Heart right ventricle (tissue), 16 donors: ENCODE measurements around the gene MYO1G. TPM values are rescaled to one million over a fixed set of nuclear protein-coding genes. Genes with fewer than 3 reads are reported as not detected.

Experiments used
- ATAC-seq, 8 donors: fragments of 200-7000 bp; cut with Tn5 transposase; one replicate each; pipeline ENCODE4 v1.9.1; 2020; ENCODE audit warnings: mild to moderate bottlenecking in 8 of 8, moderate library complexity in 8 of 8, moderate number of reproducible peaks in 1 of 8
- DNase-seq, 2 donors: peaks; one replicate each; pipeline ENCODE4 v3.0.0-alpha.2; 2020
- H3K27ac ChIP-seq, 10 donors: fragments of 200-600 bp; sonication (generic) in 2 of 10; one replicate each; pipeline versions ENCODE4 v1.5.0 to v1.8.0; 2020 to 2022; ENCODE audit warnings: mild to moderate bottlenecking in 3 of 10
- H3K27me3 ChIP-seq, 7 donors: fragments of 200-600 bp; one replicate each; pipeline ENCODE4 v1.8.0; 2021 to 2022; ENCODE audit warnings: mild to moderate bottlenecking in 2 of 7
- H3K36me3 ChIP-seq, 9 donors: fragments of 200-600 bp; sonication (generic) in 1 of 9; one replicate each; pipeline versions ENCODE4 v1.5.0 to v1.8.0; 2020 to 2022; ENCODE audit warnings: mild to moderate bottlenecking in 2 of 9
- H3K4me1 ChIP-seq, 9 donors: fragments of 200-600 bp; sonication (generic) in 1 of 9; one replicate each; pipeline versions ENCODE4 v1.5.0 to v1.8.0; 2020 to 2022; ENCODE audit warnings: mild to moderate bottlenecking in 4 of 9
- H3K4me3 ChIP-seq, 10 donors: fragments of 200-600 bp; sonication (generic) in 2 of 10; one replicate each; pipeline versions ENCODE4 v1.5.0 to v1.8.0; 2020 to 2022; ENCODE audit warnings: mild to moderate bottlenecking in 7 of 10, moderate library complexity in 2 of 10
- H3K9me3 ChIP-seq, 11 donors: fragments of 200-600 bp in 10 of 11; sonication (generic) in 2 of 11; one replicate each; pipeline versions ENCODE4 v1.5.0 to v1.8.0; 2013 to 2022; ENCODE audit warnings: mild to moderate bottlenecking in 2 of 11, control low read depth in 1 of 11, moderate library complexity in 1 of 11
- WGBS, 2 donors: extraction: QIAGEN DNeasy Blood & Tissue Kit; methylation state at CpG; one replicate each; pipeline ENCODE4 v1.1.7; 2013; ENCODE audit warnings: inconsistent platforms in 1 of 2; 5-methylcytosine and 5-hydroxymethylcytosine counted together
- intact Hi-C, 10 donors: fragments of 100-400 bp; cut with DNase I; formaldehyde crosslinking; loops; one replicate each; pipeline versions ENCODE4 v1.11.1 to v1.14.2; 2022
- polyA plus RNA-seq, 2 donors: library from polyadenylated mRNA; stranded (reverse); fragments of 200-250 nt; gene quantifications; one replicate each; pipeline ENCODE4 v1.2.3, GENCODE V29; 2013
- total RNA-seq, 10 donors: library from RNA; stranded (reverse); fragmentation: NEBNext Ultra II Directional in 3 of 10; extraction: Animal tissue kit (Norgen Biotek cat#: 25700) in 3 of 10; gene quantifications; one replicate each; pipeline versions ENCODE4 v1.2.1 to v1.2.4, GENCODE V29; 2021 to 2023
- TF ChIP-seq, protein P1 (sequence below), 9 donors: fragments of 200-600 bp; sonication (generic) in 2 of 9; IDR thresholded peaks; one replicate each; pipeline versions ENCODE4 v1.5.0 to v1.8.0; 2021 to 2022; ENCODE audit warnings: antibody characterized with exemption in 9 of 9, mild to moderate bottlenecking in 5 of 9, moderate library complexity in 1 of 9
- donor health status: Arrhythmogenic right ventricular cardiomyopathy.
- donor health status: ischemic (EF 13 %, LVEDD 7.1; RV severe dilation, severe dysfunction).
- donor health status: healthy with polysubstance abuse.
- donor health status: DM: no; HTN: yes; CAD: no.
- donor health status: DM: no; HTN: no; CAD: no.
- donor health status: ischemic (EF 25% LVEDD 6.9; RV normal size, moderate dysfunction).
- donor health status: ischemic (EF 25% LVEDD 5.7; RV mildly dilated, moderate dysfunction).
- donor health status: healthy.
- donor health status: DM: yes; HTN: yes; CAD: no.
- donor health status: Ischemic cardiomyopathy.
- donor health status: ischemic (EF 35%, LVEDD 5.7; RV mildly dilated, moderate dysfunction).
- donor health status: nonischemic (EF 11% LVEDD 7.7; RV severe dilation, severe dysfunction).
- donor health status: DM: yes; HTN: yes; CAD: no.
- donor health status: PGD.
- donor health status: ischemic (EF 29% LVEDD 5.4; RV normal size, mild dysfunction).
- donor health status: nonischemic (EF 23%, LVEDD 6.1; RV moderate dilation, normal function).

MYO1G gene
- total and polyA plus RNA-seq, 12 donors = 0.30 to 11.0 (median 0.70) TPM

DNA sequence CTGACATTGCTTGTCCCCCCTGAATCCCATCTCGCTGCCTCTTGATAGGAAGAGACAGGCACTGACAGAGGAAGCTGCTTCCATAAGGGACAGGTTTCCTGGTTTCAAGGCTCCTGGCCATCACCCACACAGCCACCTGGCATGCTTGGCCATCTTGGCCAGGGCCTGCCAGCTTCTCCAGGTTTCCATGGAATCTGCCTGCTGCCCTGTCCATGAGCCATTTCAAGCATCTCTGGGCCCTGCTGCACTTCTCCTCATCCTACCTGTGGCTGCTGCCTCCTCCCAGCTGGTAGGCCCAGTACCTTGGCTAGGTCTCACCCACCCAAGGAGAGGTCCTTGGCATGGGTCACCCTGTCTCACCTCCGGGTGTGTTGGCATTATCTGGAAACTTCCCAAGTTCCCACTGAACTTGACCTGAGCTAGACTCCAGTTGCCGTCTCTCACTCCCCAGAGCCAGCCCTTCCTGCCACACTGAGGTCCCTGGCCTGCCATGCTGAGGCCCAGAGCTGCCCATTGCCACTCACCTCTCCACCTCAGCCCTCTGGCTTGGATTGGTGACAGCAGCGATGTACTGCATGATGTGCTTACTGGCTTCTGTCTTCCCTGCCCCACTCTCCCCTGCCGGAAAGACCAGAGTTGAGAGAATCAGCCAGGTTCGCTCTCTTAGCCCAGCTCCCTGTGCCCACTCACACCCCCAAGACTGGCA, 2.6 kb downstream of the MYO1G start:
- H3K36me3 ChIP-seq = peaks cover 0 to 52% (median 0%) of the 10 kb centered on the region in 9 donors
- intact Hi-C loops = loop anchor here in 2 of 10 donors (1.0 to 5.0 kb wide), 2 partner anchors 156 to 159 kb away; no protein-coding TSS in a partner anchor
- DNase-seq (no peak), ATAC-seq (no peak)
- WGBS, 2 donors = 95 to 97% methylated on average over 6 of the region's 6 CpGs
- H3K27me3 ChIP-seq = no peaks in the 10 kb centered on the region
- H3K4me1 ChIP-seq = peaks cover 0 to 57% (median 5%) of the 10 kb centered on the region in 9 donors
- peak overlapping the region in 1 of 10 donors; percentile 54 for H3K4me3 ChIP-seq
- no peaks in the 10 kb centered on the region for H3K9me3 ChIP-seq
- TF ChIP-seq, protein P1, sequence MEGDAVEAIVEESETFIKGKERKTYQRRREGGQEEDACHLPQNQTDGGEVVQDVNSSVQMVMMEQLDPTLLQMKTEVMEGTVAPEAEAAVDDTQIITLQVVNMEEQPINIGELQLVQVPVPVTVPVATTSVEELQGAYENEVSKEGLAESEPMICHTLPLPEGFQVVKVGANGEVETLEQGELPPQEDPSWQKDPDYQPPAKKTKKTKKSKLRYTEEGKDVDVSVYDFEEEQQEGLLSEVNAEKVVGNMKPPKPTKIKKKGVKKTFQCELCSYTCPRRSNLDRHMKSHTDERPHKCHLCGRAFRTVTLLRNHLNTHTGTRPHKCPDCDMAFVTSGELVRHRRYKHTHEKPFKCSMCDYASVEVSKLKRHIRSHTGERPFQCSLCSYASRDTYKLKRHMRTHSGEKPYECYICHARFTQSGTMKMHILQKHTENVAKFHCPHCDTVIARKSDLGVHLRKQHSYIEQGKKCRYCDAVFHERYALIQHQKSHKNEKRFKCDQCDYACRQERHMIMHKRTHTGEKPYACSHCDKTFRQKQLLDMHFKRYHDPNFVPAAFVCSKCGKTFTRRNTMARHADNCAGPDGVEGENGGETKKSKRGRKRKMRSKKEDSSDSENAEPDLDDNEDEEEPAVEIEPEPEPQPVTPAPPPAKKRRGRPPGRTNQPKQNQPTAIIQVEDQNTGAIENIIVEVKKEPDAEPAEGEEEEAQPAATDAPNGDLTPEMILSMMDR (IDR thresholded peaks at IDR 0.05) = no peak
- H3K27ac ChIP-seq = peak overlapping the region in 1 of 10 donors; percentile 91

DNA sequence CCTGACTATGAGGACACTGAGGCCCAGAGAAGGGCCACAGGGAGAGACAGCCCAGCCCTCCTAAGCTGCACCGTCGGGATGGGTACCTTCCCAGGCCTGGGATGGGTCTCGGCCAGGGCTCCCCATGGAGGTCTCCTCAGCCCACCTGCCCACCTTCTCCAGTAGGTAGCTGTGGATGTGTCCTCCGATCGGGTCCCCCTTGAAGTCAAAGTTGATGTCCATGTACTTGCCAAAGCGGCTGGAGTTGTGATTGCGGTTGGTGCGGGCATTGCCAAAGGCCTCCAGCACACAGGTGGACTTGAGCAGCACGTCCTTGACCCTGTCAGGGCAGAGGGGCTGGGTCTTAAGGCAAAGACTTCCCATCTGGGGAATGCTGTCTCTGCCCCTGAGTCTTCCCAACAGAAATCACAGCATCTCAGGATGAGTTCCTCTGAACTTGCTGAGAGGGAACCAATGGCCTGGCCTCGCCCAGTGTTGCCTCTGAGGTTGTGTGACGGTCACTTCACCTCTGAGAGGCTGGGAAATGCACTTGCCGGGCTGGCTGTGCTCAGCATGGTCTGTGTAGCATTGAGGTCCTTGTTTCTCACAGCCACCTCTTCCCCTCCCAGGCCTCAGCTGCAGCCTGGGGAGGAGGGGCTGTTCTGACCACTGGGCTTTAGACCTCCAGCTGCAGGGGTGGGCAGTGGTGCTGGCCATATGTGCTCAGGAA, 3.3 kb downstream of the MYO1G start:
- TF ChIP-seq, protein P1 (IDR thresholded peaks at IDR 0.05) = no peak
- H3K4me1 ChIP-seq = peaks cover 0 to 50% (median 5%) of the 10 kb centered on the region in 9 donors
- no peak overlapping the region for H3K27ac ChIP-seq
- no peak overlapping the region for H3K4me3 ChIP-seq
- ATAC-seq = no peak
- WGBS, 2 donors = 93 to 95% methylated on average over 12 of the region's 12 CpGs
- no peaks in the 10 kb centered on the region for H3K27me3 ChIP-seq
- DNase-seq = no peak
- H3K9me3 ChIP-seq = no peaks in the 10 kb centered on the region
- peaks cover 0 to 54% (median 0%) of the 10 kb centered on the region in 9 donors for H3K36me3 ChIP-seq
- intact Hi-C loops = loop anchor here in 3 of 10 donors (1.0 to 5.0 kb wide), 3 partner anchors 157 to 160 kb away; no protein-coding TSS in a partner anchor

DNA sequence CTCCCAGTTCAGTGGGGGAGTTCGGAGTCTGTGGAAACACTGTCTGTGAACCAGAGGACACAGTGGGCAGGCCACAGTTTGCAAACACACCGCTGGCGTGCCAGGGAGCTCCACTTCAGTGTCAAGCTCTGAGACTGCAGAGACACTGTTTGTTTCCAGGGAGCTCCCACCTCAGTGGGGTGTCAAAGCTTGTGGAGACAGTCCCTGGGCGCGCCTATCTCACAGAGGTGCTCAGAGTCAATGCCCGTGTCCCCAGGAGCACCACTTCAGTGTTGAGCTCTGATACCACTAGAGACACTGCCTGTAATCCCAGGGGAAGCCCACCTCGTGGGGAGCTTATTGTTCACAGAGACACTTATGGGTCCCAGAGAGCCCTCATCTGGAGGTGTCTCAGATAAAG, 4.3 kb downstream of the MYO1G start:
- no peaks in the 10 kb centered on the region for H3K27me3 ChIP-seq
- H3K27ac ChIP-seq = no peak overlapping the region
- TF ChIP-seq, protein P1 (IDR thresholded peaks at IDR 0.05) = no peak
- H3K36me3 ChIP-seq = peaks cover 0 to 63% (median 0%) of the 10 kb centered on the region in 9 donors
- ATAC-seq = no peak
- no peaks in the 10 kb centered on the region for H3K9me3 ChIP-seq
- DNase-seq = no peak
- H3K4me3 ChIP-seq = no peak overlapping the region
- WGBS, 2 donors = 83% methylated on average over 7 of the region's 7 CpGs
- peaks cover 0 to 41% (median 0%) of the 10 kb centered on the region in 9 donors for H3K4me1 ChIP-seq
- intact Hi-C loops = loop anchor here in 6 of 10 donors (2.0 to 5.0 kb wide), 4 partner anchors 138 to 163 kb away; partner anchors contain the start of gene TBRG4 (in 1 of the 6)
